Measurements from ENCODE around the gene ATP5PD. TPM values are rescaled to one million over a fixed set of nuclear protein-coding genes. Genes with fewer than 3 reads are reported as not detected.

ATP5PD gene
- total RNA-seq, 4 donors from 2014 or later: 172 to 408 (median 330) TPM

- peaks cover 13 to 18% of the 10 kb centered on the region in 2 donors for H3K36me3 ChIP-seq
- WGBS, 2 donors: 86 to 91% methylated on average over 5 of the region's 5 CpGs
- intact Hi-C loops (cut with DNase I): no loop called here
- H3K27ac ChIP-seq: no peak overlapping the region
- H3K4me3 ChIP-seq (replicated peaks in 1 of 3): no peak overlapping the region
- DNase-seq: no peak
- no peak for TF ChIP-seq POLR2A (IDR thresholded peaks at IDR 0.05)
- no peaks in the 10 kb centered on the region for H3K27me3 ChIP-seq
- no peaks in the 10 kb centered on the region for H3K4me1 ChIP-seq
- no peaks in the 10 kb centered on the region for H3K9me3 ChIP-seq
These were observed 27.6 kb downstream of the ATP5PD start for GRCh38 chr17:75019146-75019545.

GRCh38 chr17:75013092-75013559, 33.6 kb downstream of the ATP5PD start:
- peaks cover 8 to 16% of the 10 kb centered on the region in 2 donors for H3K4me1 ChIP-seq
- H3K4me3 ChIP-seq (replicated peaks in 1 of 3): peak overlapping the region; percentile 71 to 85 (median 81)
- 0% methylated on average over 6 to 10 of the region's 10 CpGs for WGBS, 2 donors
- no peaks in the 10 kb centered on the region for H3K9me3 ChIP-seq
- TF ChIP-seq POLR2A (IDR thresholded peaks at IDR 0.05) (no peak), CTCF (IDR thresholded peaks at IDR 0.05) (no peak)
- no peaks in the 10 kb centered on the region for H3K27me3 ChIP-seq
- intact Hi-C loops (cut with DNase I): no loop called here
- H3K36me3 ChIP-seq: no peaks in the 10 kb centered on the region
- no peak for DNase-seq
- peak overlapping the region; percentile 34 to 78 (median 61) for H3K27ac ChIP-seq

GRCh38 chr17:75012346-75013091, 34.2 kb downstream of the ATP5PD start, which contains the start of gene MRPL58:
Gene MRPL58 (plus strand): TSS chr17:75012670. CDS start chr17:75012687, 17 bp downstream.
- peak; percentile 80 for DNase-seq
- Histone ChIP-seq H3K27ac (peak within 1 kb of the TSS; percentile 34 to 78 (median 61)), H3K4me3 (replicated peaks in 1 of 3) (peak within 1 kb of the TSS; percentile 71 to 85 (median 81)), H3K36me3 (no peaks in the 10 kb centered on the region), H3K4me1 (peaks cover 8 to 16% of the 10 kb centered on the region in 2 donors), H3K27me3 (no peaks in the 10 kb centered on the region), H3K9me3 (no peaks in the 10 kb centered on the region)
- 0 to 1% methylated on average over 21 to 31 of the region's 63 CpGs for WGBS, 2 donors
- intact Hi-C loops (cut with DNase I): no loop called here
- peak in 5 of 6 experiments; percentile 25 to 61 (median 55) for TF ChIP-seq CTCF (IDR thresholded peaks at IDR 0.05)
- TF ChIP-seq POLR2A (IDR thresholded peaks at IDR 0.05): peak in 1 of 2 donors; percentile 60

GRCh38 chr17:75012096-75012345, 34.7 kb downstream of the ATP5PD start:
- peak overlapping the region; percentile 34 to 78 (median 61) for H3K27ac ChIP-seq
- WGBS, 2 donors: 10 to 24% methylated on average over 5 of the region's 5 CpGs
- peaks cover 8 to 16% of the 10 kb centered on the region in 2 donors for H3K4me1 ChIP-seq
- H3K27me3 ChIP-seq: no peaks in the 10 kb centered on the region
- no peak for TF ChIP-seq CTCF (IDR thresholded peaks at IDR 0.05)
- TF ChIP-seq POLR2A (IDR thresholded peaks at IDR 0.05): no peak
- no peak for DNase-seq
- peak overlapping the region; percentile 71 to 85 (median 81) for H3K4me3 ChIP-seq (replicated peaks in 1 of 3)
- no peaks in the 10 kb centered on the region for H3K36me3 ChIP-seq
- H3K9me3 ChIP-seq: no peaks in the 10 kb centered on the region
- intact Hi-C loops (cut with DNase I): no loop called here

GRCh38 chr17:75011401-75012095, 35.2 kb downstream of the ATP5PD start:
- peak; percentile 45 to 48 for DNase-seq
- TF ChIP-seq CTCF (IDR thresholded peaks at IDR 0.05) (no peak), POLR2A (IDR thresholded peaks at IDR 0.05) (no peak)
- WGBS, 2 donors: 49% methylated on average over 13 of the region's 13 CpGs
- Histone ChIP-seq H3K27me3 (no peaks in the 10 kb centered on the region), H3K27ac (peak overlapping the region in 2 of 3 donors; percentile 61 to 78), H3K9me3 (no peaks in the 10 kb centered on the region), H3K36me3 (no peaks in the 10 kb centered on the region), H3K4me3 (replicated peaks in 1 of 3) (peak overlapping the region in 2 of 3 donors; percentile 71 to 85), H3K4me1 (peaks cover 8 to 16% of the 10 kb centered on the region in 2 donors)
- intact Hi-C loops (cut with DNase I): no loop called here

All from thyroid gland (tissue), 4 donors.